ENCODE results near the gene FGF3. TPM values are rescaled to one million over a fixed set of nuclear protein-coding genes. Genes with fewer than 3 reads are reported as not detected.

The FGF3 gene
- total RNA-seq, 1 experiment from 2014 or later: 0.41 TPM

GRCh38 chr11:69804769-69805508 is 14.3 kb downstream of the FGF3 start:
- DNase-seq (ENCODE audit: low spot score): no peak

- no peak for DNase-seq (ENCODE audit: low spot score)
These were observed 15.5 kb downstream of the FGF3 start for GRCh38 chr11:69803604-69804218.

- no peak for DNase-seq (ENCODE audit: low spot score)
These were observed 16.2 kb downstream of the FGF3 start for GRCh38 chr11:69803022-69803421.

GRCh38 chr11:69802590-69802989 is 16.6 kb downstream of the FGF3 start:
- no peak for DNase-seq (ENCODE audit: low spot score)

- DNase-seq (ENCODE audit: low spot score): peak; percentile 58
These were observed 17.5 kb downstream of the FGF3 start for GRCh38 chr11:69801513-69802335.

- DNase-seq (ENCODE audit: low spot score): no peak
These were observed 18.9 kb downstream of the FGF3 start for GRCh38 chr11:69800278-69800677.

GRCh38 chr11:69799582-69799981 is 19.6 kb downstream of the FGF3 start:
- peak; percentile 84 for DNase-seq (ENCODE audit: low spot score)

GRCh38 chr11:69799097-69799496 is 20.1 kb downstream of the FGF3 start:
- no peak for DNase-seq (ENCODE audit: low spot score)

GRCh38 chr11:69797737-69798528 is 21.3 kb downstream of the FGF3 start:
- no peak for DNase-seq (ENCODE audit: low spot score)

GRCh38 chr11:69797156-69797555 is 22.1 kb downstream of the FGF3 start:
- DNase-seq (ENCODE audit: low spot score): no peak

GRCh38 chr11:69796063-69796462 is 23.2 kb downstream of the FGF3 start:
- DNase-seq (ENCODE audit: low spot score): no peak

GRCh38 chr11:69791276-69792180 is 27.7 kb downstream of the FGF3 start:
- no peak for DNase-seq (ENCODE audit: low spot score)

GRCh38 chr11:69788956-69789355 is 30.3 kb downstream of the FGF3 start:
- no peak for DNase-seq (ENCODE audit: low spot score)

GRCh38 chr11:69787906-69788305 is 31.3 kb downstream of the FGF3 start:
- no peak for DNase-seq (ENCODE audit: low spot score)

GRCh38 chr11:69787457-69787856 is 31.8 kb downstream of the FGF3 start:
- no peak for DNase-seq (ENCODE audit: low spot score)

- DNase-seq (ENCODE audit: low spot score): no peak
These were observed 38.0 kb downstream of the FGF3 start for GRCh38 chr11:69781241-69781640.

- DNase-seq (ENCODE audit: low spot score): no peak
These were observed 40.8 kb downstream of the FGF3 start for GRCh38 chr11:69778373-69778772.

GRCh38 chr11:69775163-69775755 is 44.0 kb downstream of the FGF3 start, which contains the start of gene FGF4:
Gene FGF4 (minus strand): TSS chr11:69775341. CDS start chr11:69775084, 257 bp downstream.
- no peak for DNase-seq (ENCODE audit: low spot score)

- DNase-seq (ENCODE audit: low spot score): no peak
These were observed 44.7 kb downstream of the FGF3 start for GRCh38 chr11:69774354-69775162.
